ENCODE measurements around the gene FMO2.
A peak's percentile ranks its signal among the peaks of the same experiment; 100 is the strongest.

Gene FMO2

GRCh38 chr1:171174560-171175294 is 10.4 kb upstream of the FMO2 start:
- no peak for DNase-seq

GRCh38 chr1:171177261-171177660 is 7.8 kb upstream of the FMO2 start:
- no peak for DNase-seq

GRCh38 chr1:171179318-171180227 is 5.5 kb upstream of the FMO2 start:
- DNase-seq = no peak

GRCh38 chr1:171180670-171181069 is 4.4 kb upstream of the FMO2 start:
- no peak for DNase-seq

GRCh38 chr1:171188388-171189266 is 3.5 kb downstream of the FMO2 start:
- DNase-seq = peak; percentile 35 to 50

GRCh38 chr1:171191992-171192391 is 6.9 kb downstream of the FMO2 start:
- DNase-seq = no peak

GRCh38 chr1:171195767-171196166 is 10.7 kb downstream of the FMO2 start:
- DNase-seq = no peak

GRCh38 chr1:171196351-171196750 is 11.3 kb downstream of the FMO2 start:
- DNase-seq = no peak

GRCh38 chr1:171198081-171198480 is 13.0 kb downstream of the FMO2 start:
- no peak for DNase-seq

GRCh38 chr1:171204296-171204695 is 19.2 kb downstream of the FMO2 start:
- no peak for DNase-seq

- no peak for DNase-seq
Measured at GRCh38 chr1:171206204-171206977, 21.3 kb downstream of the FMO2 start.

- no peak for DNase-seq
Measured at GRCh38 chr1:171206978-171207355, 21.9 kb downstream of the FMO2 start.

GRCh38 chr1:171207377-171207776 is 22.3 kb downstream of the FMO2 start:
- DNase-seq = no peak

GRCh38 chr1:171210355-171210754 is 25.3 kb downstream of the FMO2 start:
- DNase-seq = no peak

GRCh38 chr1:171212607-171213351 is 27.7 kb downstream of the FMO2 start:
- no peak for DNase-seq

- no peak for DNase-seq
Measured at GRCh38 chr1:171213559-171214454, 28.7 kb downstream of the FMO2 start.

- no peak for DNase-seq
Measured at GRCh38 chr1:171217658-171218443, 32.8 kb downstream of the FMO2 start.

GRCh38 chr1:171218661-171219060 is 33.6 kb downstream of the FMO2 start:
- no peak for DNase-seq

GRCh38 chr1:171219346-171220080 is 34.4 kb downstream of the FMO2 start:
- no peak for DNase-seq

Data from activated CD4-positive, alpha-beta T cell treated with anti-CD3 and anti-CD28 coated beads, Interleukin-2, amount 50 U/mL, for 48 hours (primary cell).